Heart left ventricle (tissue), 16 donors: ENCODE measurements around the gene DMKN. TPM values are rescaled to one million over a fixed set of nuclear protein-coding genes. Genes with fewer than 3 reads are reported as not detected.

Experiments
- ATAC-seq, 4 donors: fragments of 200-7000 bp; cut with Tn5 transposase; one replicate each; pipeline ENCODE4 v1.9.1; 2020 to 2022; ENCODE audit warnings: moderate library complexity in 4 of 4, mild to moderate bottlenecking in 3 of 4, moderate number of reproducible peaks in 1 of 4
- DNase-seq, 5 donors: peaks; one replicate each; pipeline ENCODE4 v3.0.0-alpha.2; 2020
- H3K27ac ChIP-seq, 12 donors: fragments of 200-600 bp; sonication (generic) in 4 of 12; one replicate each; pipeline versions ENCODE4 v1.5.0 to v1.8.0; 2016 to 2022; ENCODE audit warnings: mild to moderate bottlenecking in 2 of 12
- H3K27me3 ChIP-seq, 9 donors: fragments of 200-600 bp; sonication (generic) in 2 of 9; one replicate each; pipeline versions ENCODE4 v1.5.1 to v1.8.0; 2016 to 2022; ENCODE audit warnings: mild to moderate bottlenecking in 3 of 9
- H3K36me3 ChIP-seq, 9 donors: fragments of 200-600 bp; sonication (generic) in 2 of 9; one replicate each; pipeline versions ENCODE4 v1.5.0 to v1.8.0; 2018 to 2022; ENCODE audit warnings: mild to moderate bottlenecking in 2 of 9
- H3K4me1 ChIP-seq, 12 donors: fragments of 200-600 bp; sonication (generic) in 4 of 12; one replicate each; pipeline versions ENCODE4 v1.5.0 to v1.8.0; 2016 to 2022; ENCODE audit warnings: mild to moderate bottlenecking in 3 of 12
- H3K4me3 ChIP-seq, 12 donors: fragments of 200-600 bp; sonication (generic) in 4 of 12; one replicate each; pipeline versions ENCODE4 v1.5.0 to v1.8.0; 2017 to 2022; ENCODE audit warnings: mild to moderate bottlenecking in 9 of 12, moderate library complexity in 4 of 12
- H3K9me3 ChIP-seq, 12 donors: fragments of 200-600 bp; sonication (generic) in 4 of 12; one replicate each; pipeline versions ENCODE4 v1.5.0 to v1.8.0; 2016 to 2022; ENCODE audit warnings: mild to moderate bottlenecking in 1 of 12
- POLR2A ChIP-seq, 2 donors: fragments of 450-650 bp; IDR thresholded peaks; one replicate each; pipeline ENCODE4 v1.6.1; 2017; ENCODE audit warnings: antibody characterized with exemption in 2 of 2, mild to moderate bottlenecking in 2 of 2, moderate library complexity in 2 of 2
- whole genome bisulfite sequencing, 4 donors: extraction: QIAGEN DNeasy Blood & Tissue Kit in 2 of 4; methylation state at CpG; one replicate each; pipeline versions ENCODE4 v1.1.5 to v1.1.7; 2013 to 2018; 5-methylcytosine and 5-hydroxymethylcytosine counted together
- intact Hi-C, 10 donors: fragments of 100-400 bp; cut with DNase I; formaldehyde crosslinking; loops; one replicate each; pipeline versions ENCODE4 v1.11.1 to v1.14.2; 2022
- polyA plus RNA-seq, 2 donors: library from polyadenylated mRNA; stranded (reverse); fragments of 200-250 nt; gene quantifications; one replicate each; pipeline ENCODE4 v1.2.3, GENCODE V29; 2013
- total RNA-seq, 9 donors: library from RNA; depleted of rRNA in 2 of 9; stranded (reverse); fragments of >200 nt in 2 of 9; fragmentation: NEBNext Ultra II Directional in 3 of 9; extraction: Animal tissue kit (Norgen Biotek cat#: 25700) in 3 of 9; gene quantifications; one replicate each; pipeline versions ENCODE4 v1.1.0 to v1.2.4, GENCODE V29; 2016 to 2023
- TF ChIP-seq, protein P1 (sequence below), 12 donors: fragments of 200-600 bp; sonication (generic) in 4 of 12; IDR thresholded peaks; one replicate each; pipeline versions ENCODE4 v1.5.0 to v1.8.0; 2018 to 2022; ENCODE audit warnings: antibody characterized with exemption in 12 of 12, mild to moderate bottlenecking in 5 of 12
- donor health status: ischemic (EF 13 %, LVEDD 7.1; RV severe dilation, severe dysfunction).
- donor health status: healthy with polysubstance abuse.
- donor health status: DM: no; HTN: yes; CAD: no.
- donor health status: DM: no; HTN: no; CAD: no.
- donor health status: ischemic (EF 25% LVEDD 6.9; RV normal size, moderate dysfunction).
- donor health status: ischemic (EF 25% LVEDD 5.7; RV mildly dilated, moderate dysfunction).
- donor health status: healthy.
- donor health status: DM: yes; HTN: yes; CAD: no.
- donor health status: ischemic (EF 35%, LVEDD 5.7; RV mildly dilated, moderate dysfunction).
- donor health status: nonischemic (EF 11% LVEDD 7.7; RV severe dilation, severe dysfunction).
- donor health status: DM: yes; HTN: yes; CAD: no.
- donor health status: PGD.
- donor health status: ischemic (EF 29% LVEDD 5.4; RV normal size, mild dysfunction).
- donor health status: nonischemic (EF 23%, LVEDD 6.1; RV moderate dilation, normal function).

Gene DMKN
- total and polyA plus RNA-seq, 11 donors = 7.8 to 38.8 (median 13.0) TPM

DNA sequence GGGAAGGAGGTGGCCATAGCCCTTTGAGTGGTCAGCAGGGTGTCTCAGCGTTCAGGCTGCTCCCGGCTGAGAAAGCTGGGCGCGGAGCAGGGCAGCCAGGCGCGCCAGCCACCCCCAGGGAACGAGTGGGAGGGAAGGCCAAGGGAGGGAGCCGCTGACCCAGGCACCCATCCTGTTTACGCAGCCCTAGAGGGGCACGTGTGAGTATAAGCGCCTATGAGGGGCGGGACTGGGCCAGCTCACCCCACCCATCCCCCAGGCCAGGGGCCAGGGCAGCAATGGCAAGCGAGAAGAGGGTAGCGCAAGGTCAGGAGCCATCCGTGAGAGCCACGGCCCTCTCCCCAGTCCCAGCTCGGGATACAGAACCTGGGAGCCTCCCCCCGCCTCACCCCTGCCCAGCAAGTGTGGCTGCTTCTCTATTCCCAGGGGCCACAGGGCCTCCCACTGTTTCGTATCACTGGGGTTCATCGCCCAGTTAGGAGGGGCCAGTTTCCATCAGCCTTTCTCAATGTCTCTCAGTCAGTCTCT, 897 bp upstream of the DMKN start:
- ATAC-seq (no peak), DNase-seq (no peak)
- Histone ChIP-seq H3K9me3 (no peaks in the 10 kb centered on the region), H3K27me3 (peaks cover 0 to 39% (median 25%) of the 10 kb centered on the region in 9 donors), H3K4me3 (no peak overlapping the region), H3K27ac (no peak overlapping the region), H3K36me3 (no peaks in the 10 kb centered on the region), H3K4me1 (peaks cover 0 to 26% (median 9%) of the 10 kb centered on the region in 12 donors)
- TF ChIP-seq, protein P1, sequence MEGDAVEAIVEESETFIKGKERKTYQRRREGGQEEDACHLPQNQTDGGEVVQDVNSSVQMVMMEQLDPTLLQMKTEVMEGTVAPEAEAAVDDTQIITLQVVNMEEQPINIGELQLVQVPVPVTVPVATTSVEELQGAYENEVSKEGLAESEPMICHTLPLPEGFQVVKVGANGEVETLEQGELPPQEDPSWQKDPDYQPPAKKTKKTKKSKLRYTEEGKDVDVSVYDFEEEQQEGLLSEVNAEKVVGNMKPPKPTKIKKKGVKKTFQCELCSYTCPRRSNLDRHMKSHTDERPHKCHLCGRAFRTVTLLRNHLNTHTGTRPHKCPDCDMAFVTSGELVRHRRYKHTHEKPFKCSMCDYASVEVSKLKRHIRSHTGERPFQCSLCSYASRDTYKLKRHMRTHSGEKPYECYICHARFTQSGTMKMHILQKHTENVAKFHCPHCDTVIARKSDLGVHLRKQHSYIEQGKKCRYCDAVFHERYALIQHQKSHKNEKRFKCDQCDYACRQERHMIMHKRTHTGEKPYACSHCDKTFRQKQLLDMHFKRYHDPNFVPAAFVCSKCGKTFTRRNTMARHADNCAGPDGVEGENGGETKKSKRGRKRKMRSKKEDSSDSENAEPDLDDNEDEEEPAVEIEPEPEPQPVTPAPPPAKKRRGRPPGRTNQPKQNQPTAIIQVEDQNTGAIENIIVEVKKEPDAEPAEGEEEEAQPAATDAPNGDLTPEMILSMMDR (IDR thresholded peaks at IDR 0.05) = no peak
- TF ChIP-seq POLR2A (IDR thresholded peaks at IDR 0.05) = no peak
- intact Hi-C loops = loop anchor here in 1 of 10 donors (5.0 kb wide), 1 partner anchor 78 kb away; no protein-coding TSS in a partner anchor
- WGBS, 4 donors = 21 to 37% (median 33%) methylated on average over 16 to 20 of the region's 20 CpGs

DNA sequence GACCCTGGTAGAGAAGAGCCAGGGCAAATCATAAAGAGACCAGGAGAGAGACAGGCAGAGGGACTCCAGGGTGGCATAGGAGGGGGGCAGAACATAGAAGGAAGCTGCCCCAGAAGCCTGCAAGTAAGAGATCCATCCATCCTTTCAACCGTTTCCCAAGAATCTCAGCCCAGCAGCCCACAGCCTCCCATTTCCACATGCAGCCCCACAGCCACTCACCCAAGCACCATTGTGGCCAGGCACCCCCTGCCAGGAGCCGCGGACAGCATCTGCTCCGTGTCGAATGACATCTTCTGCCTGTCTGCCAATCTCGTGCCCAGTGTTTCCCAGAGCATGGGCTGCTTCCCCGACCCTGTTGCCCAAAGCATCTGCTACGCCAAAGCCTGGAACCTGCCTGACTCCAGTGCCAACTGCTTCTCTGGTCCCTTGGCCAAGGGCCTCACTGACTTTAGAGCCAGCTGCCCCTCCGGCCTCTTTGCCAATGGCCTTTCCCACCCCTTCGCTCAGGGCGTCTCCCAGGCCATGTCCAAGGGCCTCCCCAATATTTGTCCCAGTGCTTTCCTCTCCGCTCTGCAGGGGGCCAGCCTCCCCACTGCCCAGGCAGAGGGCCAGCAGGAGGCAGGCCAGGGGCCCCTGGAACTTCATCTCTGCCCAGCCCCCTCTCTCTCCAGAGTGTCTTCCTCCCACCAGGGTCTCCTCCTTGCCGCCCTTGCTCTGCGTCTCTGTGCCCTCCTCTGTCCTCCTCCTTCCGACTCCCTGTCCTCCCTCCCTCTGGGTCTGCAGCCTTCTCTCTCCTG, 420 bp downstream of the DMKN start:
- peaks cover 0 to 42% (median 27%) of the 10 kb centered on the region in 9 donors for H3K27me3 ChIP-seq

DNA sequence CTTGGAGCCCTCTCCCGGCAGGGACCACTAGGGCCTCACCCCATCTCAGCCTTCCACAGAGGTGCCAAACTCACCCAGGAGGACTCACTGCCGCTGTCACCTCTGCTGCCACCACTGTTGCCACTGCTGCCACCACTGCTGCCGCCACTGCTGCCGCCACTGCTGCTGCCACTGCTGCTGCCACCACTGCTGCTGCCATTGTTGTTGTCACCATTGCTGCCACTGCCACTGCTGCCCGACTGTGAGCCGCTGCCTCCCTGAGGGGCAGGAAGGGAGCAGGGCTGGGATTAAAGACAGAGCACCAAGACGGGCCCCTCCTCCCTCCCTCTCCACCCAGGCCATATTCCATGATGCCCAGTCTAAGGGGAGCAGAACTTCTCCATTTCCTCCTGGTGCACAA, 2.1 kb downstream of the DMKN start:
- H3K9me3 ChIP-seq = no peaks in the 10 kb centered on the region
- no peaks in the 10 kb centered on the region for H3K36me3 ChIP-seq
- TF ChIP-seq, protein P1 (IDR thresholded peaks at IDR 0.05) = no peak
- no peak for TF ChIP-seq POLR2A (IDR thresholded peaks at IDR 0.05)
- H3K27me3 ChIP-seq = peaks cover 0 to 44% (median 27%) of the 10 kb centered on the region in 9 donors
- intact Hi-C loops = loop anchor here in 1 of 10 donors (5.0 kb wide), 1 partner anchor 81 kb away; no protein-coding TSS in a partner anchor
- H3K27ac ChIP-seq = no peak overlapping the region
- no peak for DNase-seq
- WGBS, 4 donors = 61 to 81% (median 68%) methylated on average over 4 to 7 of the region's 7 CpGs
- peaks cover 0 to 21% (median 9%) of the 10 kb centered on the region in 12 donors for H3K4me1 ChIP-seq
- no peak overlapping the region for H3K4me3 ChIP-seq
- no peak for ATAC-seq

More for the DNA sequence above, 420 bp downstream of the DMKN start:
- DNase-seq (no peak), ATAC-seq (no peak)
- no peak overlapping the region for H3K4me3 ChIP-seq
- no peak overlapping the region for H3K27ac ChIP-seq
- TF ChIP-seq POLR2A (IDR thresholded peaks at IDR 0.05) = no peak
- TF ChIP-seq, protein P1 (IDR thresholded peaks at IDR 0.05) = no peak
- no peaks in the 10 kb centered on the region for H3K36me3 ChIP-seq
- intact Hi-C loops = loop anchor here in 1 of 10 donors (5.0 kb wide), 1 partner anchor 79 kb away; no protein-coding TSS in a partner anchor
- 67 to 80% (median 72%) methylated on average over 9 to 15 of the region's 15 CpGs for WGBS, 4 donors
- H3K9me3 ChIP-seq = no peaks in the 10 kb centered on the region
- peaks cover 0 to 21% (median 9%) of the 10 kb centered on the region in 12 donors for H3K4me1 ChIP-seq

DNA sequence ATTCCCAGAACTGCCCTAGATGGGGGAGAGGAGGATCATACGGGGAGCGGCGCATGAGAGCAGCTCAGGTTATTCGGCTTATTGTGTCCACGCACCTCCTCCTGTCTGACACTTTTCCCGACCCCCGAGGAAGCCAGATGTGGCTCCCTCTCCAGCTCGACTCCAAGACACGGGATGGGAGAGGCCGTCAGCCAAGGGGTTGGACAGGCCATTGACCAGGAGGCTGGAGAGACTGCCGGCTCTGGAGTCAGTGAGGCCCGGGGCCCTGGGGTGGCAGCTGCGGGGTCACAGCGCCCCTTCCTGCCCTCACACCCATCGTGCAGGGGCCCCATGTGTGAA, 2.9 kb downstream of the DMKN start:
- Histone ChIP-seq H3K4me1 (peaks cover 0 to 21% (median 9%) of the 10 kb centered on the region in 12 donors), H3K27me3 (peaks cover 0 to 44% (median 27%) of the 10 kb centered on the region in 9 donors), H3K27ac (no peak overlapping the region), H3K4me3 (peak overlapping the region in 7 of 12 donors; percentile 44 to 57 (median 48)), H3K9me3 (no peaks in the 10 kb centered on the region), H3K36me3 (no peaks in the 10 kb centered on the region)
- TF ChIP-seq, protein P1 (IDR thresholded peaks at IDR 0.05) = peak in 3 of 12 donors; percentile 2 to 20 (median 3)
- TF ChIP-seq POLR2A (IDR thresholded peaks at IDR 0.05) = no peak
- 7 to 14% (median 10%) methylated on average over 10 to 15 of the region's 15 CpGs for WGBS, 4 donors
- DNase-seq (no peak), ATAC-seq (peak in 1 of 4 donors; percentile 12)
- intact Hi-C loops = loop anchor here in 1 of 10 donors (5.0 kb wide), 1 partner anchor 82 kb away; no protein-coding TSS in a partner anchor
